Measurements from ENCODE around the gene TBC1D22A.

GRCh38 chr22:46763051-46763705 lies 728 bp downstream of the TBC1D22A start:
- no peak for TF ChIP-seq CTCF (IDR thresholded peaks at IDR 0.05)
- TF ChIP-seq POLR2A (IDR thresholded peaks at IDR 0.05): no peak
